Left ventricle myocardium inferior (tissue), 1 donor: Measurements from ENCODE around the gene SMIM24. TPM values are rescaled to one million over a fixed set of nuclear protein-coding genes. Genes with fewer than 3 reads are reported as not detected.

Experiments used
- DNase-seq: peaks from one replicate; pipeline ENCODE4 v3.0.0-alpha.2; 2020
- H3K27ac ChIP-seq: fragments of 200-600 bp; replicated peaks from 2 replicates; pipeline ENCODE4 v1.8.0; 2021
- H3K27me3 ChIP-seq: fragments of 200-600 bp; 2 replicates; pipeline ENCODE4 v1.8.0; 2021; ENCODE audit warnings: low read depth
- H3K36me3 ChIP-seq: fragments of 200-600 bp; 2 replicates; pipeline ENCODE4 v1.8.0; 2021
- H3K4me1 ChIP-seq: fragments of 200-600 bp; 2 replicates; pipeline ENCODE4 v1.8.0; 2021
- H3K4me3 ChIP-seq: fragments of 200-600 bp; 2 replicates; pipeline ENCODE4 v1.8.0; 2021; ENCODE audit warnings: mild to moderate bottlenecking, moderate library complexity
- H3K9me3 ChIP-seq: fragments of 200-600 bp; replicated peaks from 2 replicates; pipeline ENCODE4 v1.8.0; 2021
- intact Hi-C: fragments of 100-400 bp; cut with micrococcal nuclease; formaldehyde crosslinking; loops from one replicate; pipeline ENCODE4 v1.11.0; 2022
- total RNA-seq: library from RNA; stranded (reverse); fragmentation: NEBNext Ultra II Directional; extraction: Animal tissue kit (Norgen Biotek cat#: 25700); gene quantifications from one replicate; pipeline ENCODE4 v1.2.1, GENCODE V29; 2021
- TF ChIP-seq, protein P1 (sequence below): fragments of 200-600 bp; IDR thresholded peaks from 2 replicates; pipeline ENCODE4 v1.8.0; 2021; ENCODE audit warnings: antibody characterized with exemption, mild to moderate bottlenecking, borderline replicate concordance
- donor health status: DM: no; HTN: yes; CAD: no; lungs with severe emphysema.

SMIM24 gene
- total RNA-seq, 1 donor from 2014 or later: not detected

- H3K27ac ChIP-seq: no peak overlapping the region
- H3K4me1 ChIP-seq: peaks cover 42% of the 10 kb centered on the region
- H3K4me3 ChIP-seq: no peak overlapping the region
- DNase-seq: no peak
- intact Hi-C loops: no loop called here
- peaks cover 10% of the 10 kb centered on the region for H3K36me3 ChIP-seq
- no peaks in the 10 kb centered on the region for H3K27me3 ChIP-seq
- TF ChIP-seq, protein P1, sequence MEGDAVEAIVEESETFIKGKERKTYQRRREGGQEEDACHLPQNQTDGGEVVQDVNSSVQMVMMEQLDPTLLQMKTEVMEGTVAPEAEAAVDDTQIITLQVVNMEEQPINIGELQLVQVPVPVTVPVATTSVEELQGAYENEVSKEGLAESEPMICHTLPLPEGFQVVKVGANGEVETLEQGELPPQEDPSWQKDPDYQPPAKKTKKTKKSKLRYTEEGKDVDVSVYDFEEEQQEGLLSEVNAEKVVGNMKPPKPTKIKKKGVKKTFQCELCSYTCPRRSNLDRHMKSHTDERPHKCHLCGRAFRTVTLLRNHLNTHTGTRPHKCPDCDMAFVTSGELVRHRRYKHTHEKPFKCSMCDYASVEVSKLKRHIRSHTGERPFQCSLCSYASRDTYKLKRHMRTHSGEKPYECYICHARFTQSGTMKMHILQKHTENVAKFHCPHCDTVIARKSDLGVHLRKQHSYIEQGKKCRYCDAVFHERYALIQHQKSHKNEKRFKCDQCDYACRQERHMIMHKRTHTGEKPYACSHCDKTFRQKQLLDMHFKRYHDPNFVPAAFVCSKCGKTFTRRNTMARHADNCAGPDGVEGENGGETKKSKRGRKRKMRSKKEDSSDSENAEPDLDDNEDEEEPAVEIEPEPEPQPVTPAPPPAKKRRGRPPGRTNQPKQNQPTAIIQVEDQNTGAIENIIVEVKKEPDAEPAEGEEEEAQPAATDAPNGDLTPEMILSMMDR: no peak
- no peaks in the 10 kb centered on the region for H3K9me3 ChIP-seq
These were observed 37.9 kb upstream of the SMIM24 start for GRCh38 chr19:3518255-3518654.

DNA sequence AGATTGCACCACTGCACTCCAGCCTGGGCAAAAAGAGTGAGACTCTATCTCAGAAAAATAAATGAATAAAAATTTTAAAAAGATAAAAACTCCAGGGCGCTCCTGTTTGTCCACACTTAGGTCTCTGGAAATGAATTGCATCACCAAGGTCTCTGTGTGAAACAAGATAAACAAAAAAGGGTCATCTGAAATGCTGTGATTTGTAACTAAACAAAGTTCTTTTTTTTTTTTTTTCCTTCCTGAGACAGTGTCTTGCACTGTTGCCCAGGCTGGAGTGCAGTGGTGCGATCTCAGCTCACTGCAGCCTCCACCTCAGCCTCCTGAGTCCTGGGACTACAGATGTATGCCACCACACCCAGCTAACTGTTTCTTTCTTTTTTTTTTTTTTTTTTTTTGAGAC, 37.3 kb upstream of the SMIM24 start:
- Histone ChIP-seq H3K27ac (no peak overlapping the region), H3K27me3 (no peaks in the 10 kb centered on the region), H3K4me3 (no peak overlapping the region), H3K36me3 (peaks cover 7% of the 10 kb centered on the region), H3K4me1 (peaks cover 48% of the 10 kb centered on the region), H3K9me3 (no peaks in the 10 kb centered on the region)
- TF ChIP-seq, protein P1: no peak
- DNase-seq: no peak
- intact Hi-C loops: no loop called here

- Histone ChIP-seq H3K4me3 (no peak overlapping the region), H3K36me3 (peaks cover 3% of the 10 kb centered on the region), H3K27me3 (no peaks in the 10 kb centered on the region), H3K27ac (no peak overlapping the region), H3K9me3 (no peaks in the 10 kb centered on the region), H3K4me1 (peaks cover 57% of the 10 kb centered on the region)
- intact Hi-C loops: no loop called here
- TF ChIP-seq, protein P1: no peak
- no peak for DNase-seq
These were observed 36.4 kb upstream of the SMIM24 start for GRCh38 chr19:3516675-3517207.

DNA sequence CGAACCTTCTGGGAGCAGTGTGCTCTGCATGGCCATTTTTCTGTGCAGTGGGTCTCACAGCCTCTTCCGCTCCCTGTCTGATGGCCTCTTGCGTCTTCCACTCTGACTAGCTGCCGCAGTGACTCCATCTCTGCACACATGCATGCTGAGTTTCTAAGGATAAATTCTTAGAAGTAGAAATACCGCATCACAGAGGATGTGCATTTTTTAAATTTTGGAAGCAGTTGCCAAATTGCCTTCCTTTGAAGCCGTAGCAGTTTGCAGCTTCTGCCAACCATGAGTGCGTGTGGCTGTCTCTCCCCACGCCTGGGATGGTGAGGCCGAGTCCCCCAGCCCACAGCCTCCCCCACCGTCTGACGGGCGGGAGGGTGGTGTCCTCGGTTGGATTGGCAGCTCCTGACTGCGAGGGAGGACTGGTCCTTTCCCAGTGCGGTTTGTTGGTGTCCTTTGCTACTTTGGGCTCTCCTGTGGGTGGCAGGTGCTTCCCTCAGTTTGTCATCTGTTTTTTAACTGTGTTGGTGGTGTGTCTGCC, 35.6 kb upstream of the SMIM24 start:
- DNase-seq: no peak

DNA sequence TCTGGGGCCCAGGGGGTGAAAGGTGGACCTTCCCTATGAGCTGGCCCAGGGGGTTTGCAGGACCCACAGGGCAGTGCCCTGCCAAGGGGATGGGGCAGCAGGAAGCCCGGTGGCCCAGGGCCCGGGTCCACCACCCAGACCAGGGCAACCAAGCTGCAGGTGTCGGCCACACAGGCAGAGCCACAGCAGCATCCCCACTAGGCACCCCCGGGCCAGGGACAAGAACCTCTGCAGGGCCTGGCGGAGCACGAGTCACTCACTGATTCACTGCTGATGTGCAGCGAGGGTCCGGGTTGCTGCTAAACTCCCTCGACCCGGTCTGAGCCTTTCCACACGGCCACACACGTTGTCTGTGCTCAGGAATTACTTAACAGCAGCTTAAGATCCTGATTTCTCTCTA, 34.6 kb upstream of the SMIM24 start:
- no peaks in the 10 kb centered on the region for H3K9me3 ChIP-seq
- intact Hi-C loops: no loop called here
- peaks cover 63% of the 10 kb centered on the region for H3K4me1 ChIP-seq
- H3K36me3 ChIP-seq: peaks cover 14% of the 10 kb centered on the region
- H3K27me3 ChIP-seq: no peaks in the 10 kb centered on the region
- TF ChIP-seq, protein P1: no peak
- no peak for DNase-seq
- no peak overlapping the region for H3K27ac ChIP-seq
- H3K4me3 ChIP-seq: no peak overlapping the region

More for the DNA sequence above, 35.6 kb upstream of the SMIM24 start:
- H3K36me3 ChIP-seq: peaks cover 6% of the 10 kb centered on the region
- TF ChIP-seq, protein P1: no peak
- no peaks in the 10 kb centered on the region for H3K9me3 ChIP-seq
- no peak overlapping the region for H3K27ac ChIP-seq
- no peak overlapping the region for H3K4me3 ChIP-seq
- H3K4me1 ChIP-seq: peaks cover 65% of the 10 kb centered on the region
- no peaks in the 10 kb centered on the region for H3K27me3 ChIP-seq
- intact Hi-C loops: no loop called here
